SHP77 treated with DMSO at 0.1 percent for 48 hours (cell line): ENCODE results near the gene HOXA13.

Experiments used
- DNase-seq: peaks from one replicate; lab custom pipeline; 2025; lab: John Stamatoyannopoulos, UW

HOXA13 gene

GRCh38 chr7:27159266-27160144, 40.4 kb downstream of the HOXA13 start:
- no peak for DNase-seq

- no peak for DNase-seq
Measured at GRCh38 chr7:27158436-27159265, 41.2 kb downstream of the HOXA13 start.

GRCh38 chr7:27157702-27158431, 42.0 kb downstream of the HOXA13 start:
- DNase-seq, result no peak

GRCh38 chr7:27156916-27157701, 42.8 kb downstream of the HOXA13 start:
- no peak for DNase-seq

GRCh38 chr7:27156508-27156898, 43.4 kb downstream of the HOXA13 start, which contains the start of gene HOXA7:
Gene HOXA7 (minus strand): TSS chr7:27156675. CDS start chr7:27156545, 130 bp downstream.
- DNase-seq, result no peak

GRCh38 chr7:27155816-27156507, 43.9 kb downstream of the HOXA13 start:
- DNase-seq, result no peak

- DNase-seq, result no peak
Measured at GRCh38 chr7:27154901-27155815, 44.7 kb downstream of the HOXA13 start.

GRCh38 chr7:27154369-27154768, 45.5 kb downstream of the HOXA13 start:
- no peak for DNase-seq

GRCh38 chr7:27153526-27153925, 46.4 kb downstream of the HOXA13 start:
- no peak for DNase-seq

GRCh38 chr7:27152816-27153442, 47.0 kb downstream of the HOXA13 start:
- DNase-seq, result no peak

- DNase-seq, result no peak
Measured at GRCh38 chr7:27151931-27152815, 47.7 kb downstream of the HOXA13 start, which contains the start of gene HOXA3. Gene HOXA3 (minus strand): TSS chr7:27152583. CDS start chr7:27110640, 41,943 bp downstream.

- DNase-seq, result no peak
Measured at GRCh38 chr7:27151341-27151930, 48.5 kb downstream of the HOXA13 start.

- no peak for DNase-seq
Measured at GRCh38 chr7:27150568-27151340, 49.1 kb downstream of the HOXA13 start.

- no peak for DNase-seq
Measured at GRCh38 chr7:27149842-27150567, 49.9 kb downstream of the HOXA13 start.

- no peak for DNase-seq
Measured at GRCh38 chr7:27148756-27149641, 50.9 kb downstream of the HOXA13 start.
